ENCODE measurements around the gene CACNA1F.

CACNA1F gene

GRCh38 chrX:49247916-49248811, 15.0 kb upstream of the CACNA1F start:
- no peak for TF ChIP-seq CTCF (IDR thresholded peaks at IDR 0.05; ENCODE audit: poor library complexity, severe bottlenecking)
- Histone ChIP-seq H3K27me3 (ENCODE audit: insufficient read depth, poor library complexity, severe bottlenecking) (no peaks in the 10 kb centered on the region), H3K4me1 (ENCODE audit: insufficient read depth, poor library complexity, severe bottlenecking) (no peaks in the 10 kb centered on the region), H3K9me3 (ENCODE audit: severe bottlenecking) (no peaks in the 10 kb centered on the region), H3K27ac (ENCODE audit: poor library complexity, severe bottlenecking) (no peak overlapping the region), H3K4me3 (ENCODE audit: severe bottlenecking) (no peak overlapping the region), H3K36me3 (ENCODE audit: low read depth) (0 out of 2 replicates have a peak, but pooled peaks cover 4% of the 10 kb centered on the region)
- no peak for ATAC-seq (ENCODE audit: low read depth)
- no peak for DNase-seq (ENCODE audit: low spot score)

- 0 out of 2 replicates have a peak, but pooled peaks cover 4% of the 10 kb centered on the region for H3K36me3 ChIP-seq (ENCODE audit: low read depth)
- no peak for DNase-seq (ENCODE audit: low spot score)
- H3K4me1 ChIP-seq (ENCODE audit: insufficient read depth, poor library complexity, severe bottlenecking): no peaks in the 10 kb centered on the region
- H3K4me3 ChIP-seq (ENCODE audit: severe bottlenecking): no peak overlapping the region
- no peak for ATAC-seq (ENCODE audit: low read depth)
- no peaks in the 10 kb centered on the region for H3K9me3 ChIP-seq (ENCODE audit: severe bottlenecking)
- no peak overlapping the region for H3K27ac ChIP-seq (ENCODE audit: poor library complexity, severe bottlenecking)
- H3K27me3 ChIP-seq (ENCODE audit: insufficient read depth, poor library complexity, severe bottlenecking): no peaks in the 10 kb centered on the region
- TF ChIP-seq CTCF (IDR thresholded peaks at IDR 0.05; ENCODE audit: poor library complexity, severe bottlenecking): no peak
Observed at GRCh38 chrX:49247346-49247745, 14.2 kb upstream of the CACNA1F start.

- DNase-seq (ENCODE audit: low spot score): no peak
- 0 out of 2 replicates have a peak, but pooled peaks cover 4% of the 10 kb centered on the region for H3K36me3 ChIP-seq (ENCODE audit: low read depth)
- H3K4me1 ChIP-seq (ENCODE audit: insufficient read depth, poor library complexity, severe bottlenecking): no peaks in the 10 kb centered on the region
- ATAC-seq (ENCODE audit: low read depth): no peak
- TF ChIP-seq CTCF (IDR thresholded peaks at IDR 0.05; ENCODE audit: poor library complexity, severe bottlenecking): no peak
- no peaks in the 10 kb centered on the region for H3K27me3 ChIP-seq (ENCODE audit: insufficient read depth, poor library complexity, severe bottlenecking)
- no peaks in the 10 kb centered on the region for H3K9me3 ChIP-seq (ENCODE audit: severe bottlenecking)
- H3K4me3 ChIP-seq (ENCODE audit: severe bottlenecking): no peak overlapping the region
- no peak overlapping the region for H3K27ac ChIP-seq (ENCODE audit: poor library complexity, severe bottlenecking)
Observed at GRCh38 chrX:49246541-49246940, 13.4 kb upstream of the CACNA1F start.

- Histone ChIP-seq H3K9me3 (ENCODE audit: severe bottlenecking) (no peaks in the 10 kb centered on the region), H3K27ac (ENCODE audit: poor library complexity, severe bottlenecking) (no peak overlapping the region), H3K36me3 (ENCODE audit: low read depth) (0 out of 2 replicates have a peak, but pooled peaks cover 4% of the 10 kb centered on the region), H3K4me3 (ENCODE audit: severe bottlenecking) (no peak overlapping the region), H3K27me3 (ENCODE audit: insufficient read depth, poor library complexity, severe bottlenecking) (no peaks in the 10 kb centered on the region), H3K4me1 (ENCODE audit: insufficient read depth, poor library complexity, severe bottlenecking) (no peaks in the 10 kb centered on the region)
- ATAC-seq (ENCODE audit: low read depth): no peak
- no peak for DNase-seq (ENCODE audit: low spot score)
- TF ChIP-seq CTCF (IDR thresholded peaks at IDR 0.05; ENCODE audit: poor library complexity, severe bottlenecking): no peak
Observed at GRCh38 chrX:49244207-49244606, 11.1 kb upstream of the CACNA1F start.

- no peak overlapping the region for H3K4me3 ChIP-seq (ENCODE audit: severe bottlenecking)
- no peaks in the 10 kb centered on the region for H3K9me3 ChIP-seq (ENCODE audit: severe bottlenecking)
- H3K4me1 ChIP-seq (ENCODE audit: insufficient read depth, poor library complexity, severe bottlenecking): no peaks in the 10 kb centered on the region
- no peaks in the 10 kb centered on the region for H3K27me3 ChIP-seq (ENCODE audit: insufficient read depth, poor library complexity, severe bottlenecking)
- ATAC-seq (ENCODE audit: low read depth): no peak
- no peak overlapping the region for H3K27ac ChIP-seq (ENCODE audit: poor library complexity, severe bottlenecking)
- DNase-seq (ENCODE audit: low spot score): no peak
- no peak for TF ChIP-seq CTCF (IDR thresholded peaks at IDR 0.05; ENCODE audit: poor library complexity, severe bottlenecking)
- 0 out of 2 replicates have a peak, but pooled peaks cover 4% of the 10 kb centered on the region for H3K36me3 ChIP-seq (ENCODE audit: low read depth)
Observed at GRCh38 chrX:49243166-49243565, 10.0 kb upstream of the CACNA1F start.
